ENCODE results near the gene ABCF1.
A peak's percentile ranks its signal among the peaks of the same experiment; 100 is the strongest.

The ABCF1 gene

DNA sequence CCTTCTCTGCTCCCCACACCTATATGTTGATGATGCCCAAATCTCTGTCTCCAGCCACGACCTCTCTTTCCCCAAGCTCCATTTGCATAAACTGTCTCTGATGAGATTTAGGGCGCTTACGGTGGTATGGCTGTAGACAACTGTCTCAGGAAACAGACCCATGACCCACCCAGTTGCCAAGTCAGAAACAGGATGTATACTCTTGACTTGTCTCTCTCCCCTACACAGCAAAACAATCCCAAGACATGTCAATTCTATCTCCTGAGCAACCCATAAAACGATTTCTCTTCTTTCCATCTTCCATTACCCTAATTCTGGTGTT is 28.9 kb upstream of the ABCF1 start:
- no peak overlapping the region for H3K4me3 ChIP-seq (replicated peaks; ENCODE audit: low read depth, low read length)
- DNase-seq (ENCODE audit: low read depth), result no peak

DNA sequence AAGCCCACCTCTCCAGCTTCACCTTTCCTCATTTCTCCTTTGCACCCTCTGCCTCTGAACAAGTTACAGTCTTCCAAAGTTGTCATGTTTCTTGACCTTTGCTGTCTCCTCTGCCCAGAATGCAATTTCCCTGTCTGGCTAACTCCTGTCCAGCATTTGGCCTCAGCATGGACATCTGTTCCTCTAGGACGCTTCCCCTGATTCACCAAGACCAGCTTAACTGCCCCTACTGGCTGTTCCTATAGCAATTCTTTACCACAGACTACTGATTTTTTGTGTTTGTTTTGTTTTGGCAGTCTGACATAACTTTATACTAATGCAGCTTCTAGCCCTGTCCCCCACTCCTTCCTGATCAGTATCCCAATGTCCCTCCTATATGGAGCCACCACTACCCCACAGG is 28.3 kb upstream of the ABCF1 start:
- TF ChIP-seq, protein P1, sequence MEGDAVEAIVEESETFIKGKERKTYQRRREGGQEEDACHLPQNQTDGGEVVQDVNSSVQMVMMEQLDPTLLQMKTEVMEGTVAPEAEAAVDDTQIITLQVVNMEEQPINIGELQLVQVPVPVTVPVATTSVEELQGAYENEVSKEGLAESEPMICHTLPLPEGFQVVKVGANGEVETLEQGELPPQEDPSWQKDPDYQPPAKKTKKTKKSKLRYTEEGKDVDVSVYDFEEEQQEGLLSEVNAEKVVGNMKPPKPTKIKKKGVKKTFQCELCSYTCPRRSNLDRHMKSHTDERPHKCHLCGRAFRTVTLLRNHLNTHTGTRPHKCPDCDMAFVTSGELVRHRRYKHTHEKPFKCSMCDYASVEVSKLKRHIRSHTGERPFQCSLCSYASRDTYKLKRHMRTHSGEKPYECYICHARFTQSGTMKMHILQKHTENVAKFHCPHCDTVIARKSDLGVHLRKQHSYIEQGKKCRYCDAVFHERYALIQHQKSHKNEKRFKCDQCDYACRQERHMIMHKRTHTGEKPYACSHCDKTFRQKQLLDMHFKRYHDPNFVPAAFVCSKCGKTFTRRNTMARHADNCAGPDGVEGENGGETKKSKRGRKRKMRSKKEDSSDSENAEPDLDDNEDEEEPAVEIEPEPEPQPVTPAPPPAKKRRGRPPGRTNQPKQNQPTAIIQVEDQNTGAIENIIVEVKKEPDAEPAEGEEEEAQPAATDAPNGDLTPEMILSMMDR (IDR thresholded peaks at IDR 0.05; ENCODE audit: low read length, missing control alignments), result peak; percentile 12
- H3K4me3 ChIP-seq (replicated peaks; ENCODE audit: low read depth, low read length), result no peak overlapping the region

More for the DNA sequence above, 28.9 kb upstream of the ABCF1 start:
- TF ChIP-seq, protein P1 (IDR thresholded peaks at IDR 0.05; ENCODE audit: low read length, missing control alignments), result no peak

GRCh38 chr6:30543821-30544220 is 27.4 kb upstream of the ABCF1 start:
- no peak for DNase-seq (ENCODE audit: low read depth)
- TF ChIP-seq, protein P1 (IDR thresholded peaks at IDR 0.05; ENCODE audit: low read length, missing control alignments), result no peak
- H3K4me3 ChIP-seq (replicated peaks; ENCODE audit: low read depth, low read length), result no peak overlapping the region

More for the DNA sequence above, 28.3 kb upstream of the ABCF1 start:
- peak; percentile 21 for DNase-seq (ENCODE audit: low read depth)

- TF ChIP-seq, protein P1 (IDR thresholded peaks at IDR 0.05; ENCODE audit: low read length, missing control alignments), result peak; percentile 82
- H3K4me3 ChIP-seq (replicated peaks; ENCODE audit: low read depth, low read length), result no peak overlapping the region
- peak; percentile 78 for DNase-seq (ENCODE audit: low read depth)
These were observed 26.5 kb upstream of the ABCF1 start for GRCh38 chr6:30544666-30545272.

DNA sequence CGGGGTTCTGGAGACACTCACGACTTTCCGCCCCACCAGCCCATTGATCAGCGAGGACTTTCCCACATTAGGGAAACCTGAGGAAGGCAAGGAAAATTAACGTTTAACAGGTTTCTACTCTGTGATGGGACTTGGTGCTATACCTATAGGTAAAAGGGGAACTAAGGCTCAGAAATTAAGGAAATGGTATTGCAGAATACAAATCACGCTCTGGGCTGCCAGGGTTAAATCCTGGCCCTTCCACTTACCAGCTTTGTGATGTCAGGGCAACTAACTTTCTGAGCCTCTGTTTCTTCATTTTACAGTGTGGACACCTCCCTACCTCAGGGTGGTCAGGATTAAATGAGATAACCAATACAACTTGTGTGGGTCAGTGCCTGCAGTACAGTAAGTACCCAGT is 23.8 kb upstream of the ABCF1 start:
- TF ChIP-seq, protein P1 (IDR thresholded peaks at IDR 0.05; ENCODE audit: low read length, missing control alignments), result no peak
- no peak for DNase-seq (ENCODE audit: low read depth)
- H3K4me3 ChIP-seq (replicated peaks; ENCODE audit: low read depth, low read length), result no peak overlapping the region

DNA sequence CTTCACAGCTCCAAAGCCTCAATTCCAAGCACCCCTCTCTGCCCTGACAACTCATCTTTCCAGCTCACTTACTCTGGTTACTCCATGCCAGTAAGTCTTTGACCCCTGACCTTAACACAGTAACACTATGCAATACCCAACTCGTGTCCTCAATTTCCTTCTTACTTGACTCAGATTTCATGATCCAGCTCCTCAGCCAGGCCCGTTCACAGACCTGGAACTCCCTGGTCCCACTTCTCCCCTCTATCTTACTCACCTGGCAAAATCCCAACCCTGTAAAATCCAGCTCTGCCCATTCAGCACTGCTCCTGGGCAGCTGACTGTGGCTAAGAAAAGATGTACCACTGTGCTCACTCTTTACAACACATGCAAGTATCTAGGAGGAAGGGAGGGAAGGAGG is 22.9 kb upstream of the ABCF1 start:
- peak; percentile 7 for DNase-seq (ENCODE audit: low read depth)
- TF ChIP-seq, protein P1 (IDR thresholded peaks at IDR 0.05; ENCODE audit: low read length, missing control alignments), result no peak
- H3K4me3 ChIP-seq (replicated peaks; ENCODE audit: low read depth, low read length), result no peak overlapping the region

GRCh38 chr6:30554404-30554803 is 16.8 kb upstream of the ABCF1 start:
- TF ChIP-seq, protein P1 (IDR thresholded peaks at IDR 0.05; ENCODE audit: low read length, missing control alignments), result no peak
- H3K4me3 ChIP-seq (replicated peaks; ENCODE audit: low read depth, low read length), result no peak overlapping the region
- no peak for DNase-seq (ENCODE audit: low read depth)
